CD4-positive, alpha-beta T cell treated with Interferon gamma for 1 hour (primary cell): Measurements from ENCODE around the gene COL16A1.

Experiments used
- DNase-seq: peaks from one replicate; pipeline ENCODE4 v3.0.0-alpha.2; 2020

Gene COL16A1

GRCh38 chr1:31621498-31621820, 82.4 kb downstream of the COL16A1 start:
- no peak for DNase-seq

- DNase-seq, result no peak
Observed at GRCh38 chr1:31620631-31621497, 83.0 kb downstream of the COL16A1 start.

- no peak for DNase-seq
Observed at GRCh38 chr1:31618916-31619846, 84.6 kb downstream of the COL16A1 start.

GRCh38 chr1:31617916-31618746, 85.7 kb downstream of the COL16A1 start:
- DNase-seq, result peak; percentile 27

GRCh38 chr1:31617218-31617915, 86.5 kb downstream of the COL16A1 start, which contains the start of gene HCRTR1:
TSS of gene HCRTR1 (plus strand) at chr1:31617689. CDS start at chr1:31619193, 1,504 bp downstream.
- no peak for DNase-seq

GRCh38 chr1:31615939-31616338, 87.9 kb downstream of the COL16A1 start:
- no peak for DNase-seq

- no peak for DNase-seq
Observed at GRCh38 chr1:31615414-31615813, 88.4 kb downstream of the COL16A1 start.

- DNase-seq, result no peak
Observed at GRCh38 chr1:31614414-31615005, 89.3 kb downstream of the COL16A1 start.

- DNase-seq, result no peak
Observed at GRCh38 chr1:31609514-31610118, 94.2 kb downstream of the COL16A1 start.

GRCh38 chr1:31607360-31607759, 96.5 kb downstream of the COL16A1 start:
- no peak for DNase-seq

GRCh38 chr1:31605908-31606427, 97.8 kb downstream of the COL16A1 start:
- DNase-seq, result peak; percentile 60
